Prostate gland (tissue), 2 donors: Measurements from ENCODE around the gene SAYSD1. TPM values are rescaled to one million over a fixed set of nuclear protein-coding genes. Genes with fewer than 3 reads are reported as not detected.

Source experiments
- DNase-seq: peaks from one replicate; pipeline ENCODE4 v3.0.0-alpha.2; 2019; ENCODE audit warnings: low spot score
- H3K27ac ChIP-seq, 2 donors: fragments of 200-600 bp; sonication (generic); 2 replicates each; pipeline ENCODE4 v1.5.1; 2017 to 2019
- H3K27me3 ChIP-seq: fragments of 200-600 bp; sonication (generic); replicated peaks from 2 replicates; pipeline ENCODE4 v1.5.1; 2019; ENCODE audit not compliant: insufficient read depth
- H3K36me3 ChIP-seq, 2 donors: fragments of 200-600 bp; sonication (generic); 1 replicate in 1 of 2; 2 replicates in 1 of 2; pipeline versions ENCODE4 v1.5.1 to v1.8.1; 2017 to 2019
- H3K4me1 ChIP-seq: fragments of 200-600 bp; sonication (generic); replicated peaks from 2 replicates; pipeline ENCODE4 v1.5.1; 2019
- H3K4me3 ChIP-seq, 2 donors: fragments of 200-600 bp; sonication (generic); 2 replicates each; pipeline ENCODE4 v1.5.1; 2017 to 2019
- H3K9me3 ChIP-seq: fragments of 200-600 bp; sonication (generic); 2 replicates; pipeline ENCODE4 v1.5.1; 2017
- CTCF ChIP-seq, 4 experiments: fragments of 200-600 bp in 2 of 4; fragments of 450-650 bp in 2 of 4; sonication (generic) in 2 of 4; IDR thresholded peaks; 1 replicate in 3 of 4; 2 replicates in 1 of 4; pipeline ENCODE4 v1.5.1; 2016 to 2019; ENCODE audit warnings: antibody characterized with exemption in 4 of 4, mild to moderate bottlenecking in 2 of 4, moderate library complexity in 2 of 4
- POLR2A ChIP-seq: fragments of 450-650 bp; IDR thresholded peaks from one replicate; pipeline ENCODE4 v1.6.1; 2016; ENCODE audit warnings: antibody characterized with exemption, mild to moderate bottlenecking
- POLR2AphosphoS5 ChIP-seq: sonication (generic); formaldehyde crosslinking; IDR thresholded peaks from one replicate; pipeline ENCODE4 v1.6.1; 2017; ENCODE audit warnings: antibody characterized with exemption
- WGBS: methylation state at CpG from one replicate; pipeline ENCODE4 v1.1.5; 2018; 5-methylcytosine and 5-hydroxymethylcytosine counted together
- intact Hi-C: fragments of 100-400 bp; cut with DNase I; formaldehyde crosslinking; loops from one replicate; pipeline ENCODE4 v1.14.2; 2022
- total RNA-seq, 2 donors: library from RNA; depleted of rRNA; stranded (reverse); fragments of >200 nt; gene quantifications; one replicate each; pipeline ENCODE4 v1.1.0, GENCODE V29; 2016

SAYSD1 gene
- total RNA-seq, 2 donors from 2014 or later: 23.8 to 25.4 TPM

GRCh38 chr6:39128832-39129231 is 13.8 kb upstream of the SAYSD1 start:
- H3K27me3 ChIP-seq: no peaks in the 10 kb centered on the region
- no peaks in the 10 kb centered on the region for H3K4me1 ChIP-seq
- intact Hi-C loops: no loop called here
- no peak overlapping the region for H3K27ac ChIP-seq
- H3K36me3 ChIP-seq: no peaks in the 10 kb centered on the region
- DNase-seq: no peak
- no peak overlapping the region for H3K4me3 ChIP-seq
- TF ChIP-seq POLR2AphosphoS5: no peak
- TF ChIP-seq POLR2A: no peak
- TF ChIP-seq CTCF (IDR thresholded peaks at IDR 0.05): no peak
- H3K9me3 ChIP-seq: no peaks in the 10 kb centered on the region

GRCh38 chr6:39128106-39128505 is 13.1 kb upstream of the SAYSD1 start:
- no peak for TF ChIP-seq CTCF (IDR thresholded peaks at IDR 0.05)
- TF ChIP-seq POLR2A: no peak
- TF ChIP-seq POLR2AphosphoS5: no peak
- H3K4me1 ChIP-seq: no peaks in the 10 kb centered on the region
- H3K9me3 ChIP-seq: no peaks in the 10 kb centered on the region
- no peak overlapping the region for H3K4me3 ChIP-seq
- H3K27me3 ChIP-seq: no peaks in the 10 kb centered on the region
- no peaks in the 10 kb centered on the region for H3K36me3 ChIP-seq
- intact Hi-C loops: no loop called here
- H3K27ac ChIP-seq: no peak overlapping the region
- DNase-seq: no peak
- WGBS: 56% methylated on average over 3 of the region's 3 CpGs

GRCh38 chr6:39124114-39124513 is 9.1 kb upstream of the SAYSD1 start:
- no peak for TF ChIP-seq CTCF (IDR thresholded peaks at IDR 0.05)
- no peak for TF ChIP-seq POLR2A
- no peak for TF ChIP-seq POLR2AphosphoS5
- H3K27ac ChIP-seq: no peak overlapping the region
- no peak for DNase-seq
- no peaks in the 10 kb centered on the region for H3K27me3 ChIP-seq
- no peaks in the 10 kb centered on the region for H3K9me3 ChIP-seq
- no peaks in the 10 kb centered on the region for H3K4me1 ChIP-seq
- intact Hi-C loops: no loop called here
- H3K36me3 ChIP-seq: no peaks in the 10 kb centered on the region
- H3K4me3 ChIP-seq: no peak overlapping the region

- Histone ChIP-seq H3K9me3 (no peaks in the 10 kb centered on the region), H3K4me3 (no peak overlapping the region), H3K36me3 (no peaks in the 10 kb centered on the region), H3K27ac (no peak overlapping the region), H3K4me1 (no peaks in the 10 kb centered on the region), H3K27me3 (no peaks in the 10 kb centered on the region)
- TF ChIP-seq POLR2AphosphoS5 (no peak), POLR2A (no peak), CTCF (IDR thresholded peaks at IDR 0.05) (no peak)
- intact Hi-C loops: no loop called here
- WGBS: 88% methylated on average over 4 of the region's 4 CpGs
- DNase-seq: no peak
These were observed 3.9 kb upstream of the SAYSD1 start for GRCh38 chr6:39118921-39119320.

GRCh38 chr6:39114388-39114703 is 640 bp downstream of the SAYSD1 start:
- H3K27me3 ChIP-seq: no peaks in the 10 kb centered on the region
- WGBS: 2% methylated on average over 11 of the region's 11 CpGs
- TF ChIP-seq POLR2AphosphoS5 (no peak), POLR2A (no peak), CTCF (IDR thresholded peaks at IDR 0.05) (peak in 1 of 4 experiments; percentile 7)
- intact Hi-C loops: no loop called here
- H3K27ac ChIP-seq: peak overlapping the region; percentile 92 to 98
- H3K36me3 ChIP-seq: no peaks in the 10 kb centered on the region
- no peaks in the 10 kb centered on the region for H3K4me1 ChIP-seq
- H3K9me3 ChIP-seq: no peaks in the 10 kb centered on the region
- peak overlapping the region; percentile 66 to 73 for H3K4me3 ChIP-seq
- no peak for DNase-seq
